HEK293 (cell line): ENCODE results near the gene SUPT20HL2.

ENCODE experiments used
- CTCF ChIA-PET: fragments of 350-600 bp; formaldehyde crosslinking; extraction: SDS; loops from one replicate; lab custom pipeline; 2021; ENCODE audit warnings: antibody characterized with exemption; lab: Yijun Ruan, JAX
- POLR2A ChIA-PET: fragments of 300-600 bp; formaldehyde crosslinking; extraction: SDS; loops from one replicate; lab custom pipeline; 2020; ENCODE audit warnings: antibody characterized with exemption, inconsistent platforms; lab: Yijun Ruan, JAX
- H3K27ac ChIP-seq: fragments of 200-500 bp; sonication (Bioruptor generic); 2 replicates; pipeline ENCODE4 v1.5.1; 2014; ENCODE audit warnings: low read depth, low read length, control low read depth, inconsistent platforms; ENCODE audit errors: extremely low read depth
- H3K36me3 ChIP-seq, 2 experiments: fragments of 200-500 bp in 1 of 2; sonication (Bioruptor generic) in 1 of 2; 1 replicate in 1 of 2; 2 replicates in 1 of 2; pipeline ENCODE4 v1.5.1; 2014 to 2017; ENCODE audit warnings: inconsistent platforms in 2 of 2, low read length in 2 of 2; ENCODE audit not compliant: control insufficient read depth in 2 of 2, insufficient read depth in 1 of 2
- H3K4me1 ChIP-seq: fragments of 200-500 bp; sonication (Bioruptor generic); 2 replicates; pipeline ENCODE4 v1.5.1; 2014; ENCODE audit warnings: mild to moderate bottlenecking, low read length, inconsistent platforms; ENCODE audit not compliant: control insufficient read depth, insufficient read depth
- H3K4me3 ChIP-seq: 2 replicates; pipeline ENCODE4 v1.5.1; 2011; ENCODE audit warnings: low read depth, mild to moderate bottlenecking, control low read depth, low read length, moderate library complexity
- H3K9me3 ChIP-seq: fragments of 200-500 bp; sonication (Bioruptor generic); 2 replicates; pipeline ENCODE4 v1.5.1; 2014; ENCODE audit warnings: low read depth, low read length, inconsistent platforms; ENCODE audit not compliant: control insufficient read depth, insufficient read depth
- KLF9 ChIP-seq: fragments of 450-650 bp; formaldehyde crosslinking; IDR thresholded peaks from 2 replicates; pipeline ENCODE4 v1.5.1; 2016; ENCODE audit warnings: missing biosample characterization, missing genetic modification characterization, low read depth
- OSR2 ChIP-seq: fragments of 450-650 bp; formaldehyde crosslinking; IDR thresholded peaks from 2 replicates; pipeline ENCODE4 v1.5.1; 2016; ENCODE audit warnings: missing biosample characterization, missing genetic modification characterization
- REST ChIP-seq: fragments of 450-650 bp; formaldehyde crosslinking; IDR thresholded peaks from 2 replicates; pipeline ENCODE4 v1.5.1; 2016; ENCODE audit warnings: missing biosample characterization, missing genetic modification characterization
- SP7 ChIP-seq: fragments of 450-650 bp; formaldehyde crosslinking; IDR thresholded peaks from 2 replicates; pipeline ENCODE4 v1.5.1; 2016; ENCODE audit warnings: missing biosample characterization, missing genetic modification characterization
- YY1 ChIP-seq: fragments of 450-650 bp; formaldehyde crosslinking; IDR thresholded peaks from 2 replicates; pipeline ENCODE4 v1.5.1; 2018; ENCODE audit warnings: missing biosample characterization, missing genetic modification characterization
- ZBTB26 ChIP-seq: fragments of 450-650 bp; formaldehyde crosslinking; optimal IDR thresholded peaks from 2 replicates; pipeline ENCODE3; 2016; ENCODE audit warnings: missing biosample characterization, mild to moderate bottlenecking, missing genetic modification characterization
- ZEB2 ChIP-seq: fragments of 450-650 bp; formaldehyde crosslinking; IDR thresholded peaks from 2 replicates; pipeline ENCODE4 v1.5.1; 2016; ENCODE audit warnings: missing biosample characterization, missing genetic modification characterization
- ZFP41 ChIP-seq: fragments of 450-650 bp; formaldehyde crosslinking; IDR thresholded peaks from 2 replicates; pipeline ENCODE4 v1.5.1; 2016; ENCODE audit warnings: missing biosample characterization, missing genetic modification characterization, borderline replicate concordance
- ZNF391 ChIP-seq: fragments of 450-650 bp; formaldehyde crosslinking; IDR thresholded peaks from 2 replicates; pipeline ENCODE4 v1.5.1; 2016; ENCODE audit warnings: low read depth, missing biosample characterization, missing genetic modification characterization, borderline replicate concordance
- ZNF423 ChIP-seq: fragments of 450-650 bp; formaldehyde crosslinking; IDR thresholded peaks from 2 replicates; pipeline ENCODE4 v1.5.1; 2016; ENCODE audit warnings: missing biosample characterization, missing genetic modification characterization
- ZNF48 ChIP-seq: fragments of 450-650 bp; formaldehyde crosslinking; IDR thresholded peaks from 2 replicates; pipeline ENCODE4 v1.5.1; 2016; ENCODE audit warnings: missing biosample characterization, missing genetic modification characterization
- ZNF596 ChIP-seq: fragments of 450-650 bp; IDR thresholded peaks from 2 replicates; pipeline ENCODE4 v1.5.0; 2018; ENCODE audit warnings: missing biosample characterization, mild to moderate bottlenecking, missing genetic modification characterization, moderate library complexity
- ZNF629 ChIP-seq: fragments of 450-650 bp; formaldehyde crosslinking; IDR thresholded peaks from 2 replicates; pipeline ENCODE4 v1.5.1; 2017; ENCODE audit warnings: missing biosample characterization, missing genetic modification characterization
- ZNF664 ChIP-seq: fragments of 450-650 bp; formaldehyde crosslinking; IDR thresholded peaks from 2 replicates; pipeline ENCODE4 v1.5.1; 2016; ENCODE audit warnings: missing biosample characterization, missing genetic modification characterization
- ZNF704 ChIP-seq: fragments of 450-650 bp; formaldehyde crosslinking; IDR thresholded peaks from 2 replicates; pipeline ENCODE4 v1.5.1; 2016; ENCODE audit warnings: missing biosample characterization, missing genetic modification characterization
- ZNF843 ChIP-seq: fragments of 450-650 bp; formaldehyde crosslinking; IDR thresholded peaks from 2 replicates; pipeline ENCODE4 v1.5.1; 2016; ENCODE audit warnings: missing biosample characterization, missing genetic modification characterization

Gene SUPT20HL2

GRCh38 chrX:24357106-24357505 lies 43.2 kb upstream of the SUPT20HL2 start:
- no peak overlapping the region for H3K4me3 ChIP-seq
- no peaks in the 10 kb centered on the region for H3K9me3 ChIP-seq
- no peaks in the 10 kb centered on the region for H3K36me3 ChIP-seq
- CTCF ChIA-PET, result interaction anchor here (2.4 kb wide), 1 partner anchor 14 kb away, joined by 22 read pairs; no protein-coding TSS in a partner anchor
- no peaks in the 10 kb centered on the region for H3K4me1 ChIP-seq
- no peak for TF ChIP-seq ZNF843
- no peak for TF ChIP-seq ZEB2 (tag by site-specific recombination)
- TF ChIP-seq ZNF664 (tag by site-specific recombination), result no peak
- TF ChIP-seq ZNF629, result no peak
- no peak for TF ChIP-seq YY1 (tag by site-specific recombination)
- TF ChIP-seq ZNF391 (tag by site-specific recombination), result no peak
- no peak overlapping the region for H3K27ac ChIP-seq
- POLR2A ChIA-PET, result no interaction called here

- H3K27ac ChIP-seq, result no peak overlapping the region
- TF ChIP-seq KLF9 (no peak), ZNF48 (tag by site-specific recombination) (no peak), ZFP41 (tag by site-specific recombination) (no peak), ZNF596 (tag by site-specific recombination) (no peak), OSR2 (tag by site-specific recombination) (no peak), ZNF423 (no peak), SP7 (tag by site-specific recombination) (no peak)
- H3K36me3 ChIP-seq, result no peaks in the 10 kb centered on the region
- CTCF ChIA-PET, result interaction anchor here (0.6 to 4.9 kb wide), 5 partner anchors 16 to 407 kb away, joined by 3 to 30 read pairs (median 4); no protein-coding TSS in a partner anchor
- POLR2A ChIA-PET, result no interaction called here
- no peaks in the 10 kb centered on the region for H3K9me3 ChIP-seq
- no peak overlapping the region for H3K4me3 ChIP-seq
- H3K4me1 ChIP-seq, result no peaks in the 10 kb centered on the region
These were observed 41.2 kb upstream of the SUPT20HL2 start for GRCh38 chrX:24355095-24355494.

GRCh38 chrX:24350217-24350616 lies 36.3 kb upstream of the SUPT20HL2 start:
- no peaks in the 10 kb centered on the region for H3K9me3 ChIP-seq
- H3K4me1 ChIP-seq, result no peaks in the 10 kb centered on the region; the same call in 1 of the 2 replicates
- CTCF ChIA-PET, result no interaction called here
- no peak overlapping the region for H3K4me3 ChIP-seq
- TF ChIP-seq ZNF704 (tag by site-specific recombination) (no peak), REST (tag by site-specific recombination) (peak; percentile 71), ZBTB26 (no peak)
- no peaks in the 10 kb centered on the region for H3K36me3 ChIP-seq
- POLR2A ChIA-PET, result no interaction called here
- H3K27ac ChIP-seq, result no peak overlapping the region
